OCI-LY7 (cell line): Measurements from ENCODE around the gene COL11A2. TPM values are rescaled to one million over a fixed set of nuclear protein-coding genes. Genes with fewer than 3 reads are reported as not detected.
A peak's percentile ranks its signal among the peaks of the same experiment; 100 is the strongest.

Experiments
- BruUV-seq: library from RNA; stranded (reverse); fragments of 400-500 nt; replicated peaks from 2 replicates; lab custom pipeline; 2021; lab: Mats Ljungman, UMichigan
- CTCF ChIA-PET: fragments of 300-600 bp; sonication (Branson Sonifier 250); formaldehyde crosslinking; loops from one replicate; lab custom pipeline; 2022; ENCODE audit warnings: antibody characterized with exemption; ENCODE audit not compliant: unreplicated experiment; lab: Charles Lee
- POLR2A ChIA-PET: fragments of 300-600 bp; sonication (Branson Sonifier 250); formaldehyde crosslinking; loops from one replicate; lab custom pipeline; 2022; ENCODE audit warnings: antibody characterized with exemption; lab: Charles Lee
- DNase-seq: peaks from one replicate; pipeline ENCODE4 v3.0.0-alpha.2; 2015; ENCODE audit warnings: low spot score
- H2AFZ ChIP-seq: fragments of 200-600 bp; sonication (generic), shearing (Covaris generic); 2 replicates; pipeline ENCODE4 v1.6.1; 2014; ENCODE audit warnings: mild to moderate bottlenecking, antibody characterized with exemption, low read length, moderate library complexity
- H3K27ac ChIP-seq: fragments of 200-600 bp; sonication (generic); 2 replicates; pipeline ENCODE4 v1.5.1; 2014; ENCODE audit warnings: mixed run types, low read depth, mild to moderate bottlenecking, moderate library complexity, low read length, inconsistent platforms; ENCODE audit not compliant: poor library complexity, severe bottlenecking
- H3K36me3 ChIP-seq: fragments of 200-600 bp; sonication (generic); 2 replicates; pipeline ENCODE4 v1.6.1; 2014; ENCODE audit warnings: mild to moderate bottlenecking, antibody characterized with exemption, low read length, moderate library complexity, mixed read lengths; ENCODE audit not compliant: insufficient read depth
- H3K4me1 ChIP-seq: fragments of 200-600 bp; sonication (generic); 2 replicates; pipeline ENCODE4 v1.5.1; 2014; ENCODE audit warnings: mild to moderate bottlenecking, low read length; ENCODE audit not compliant: insufficient read depth, poor library complexity, severe bottlenecking
- H3K4me2 ChIP-seq: fragments of 200-600 bp; sonication (generic); 2 replicates; pipeline ENCODE4 v1.6.1; 2014; ENCODE audit warnings: mild to moderate bottlenecking, low read length
- H3K4me3 ChIP-seq: fragments of 200-600 bp; sonication (generic); 2 replicates; pipeline ENCODE4 v1.5.1; 2014; ENCODE audit warnings: mild to moderate bottlenecking, low read depth, low read length; ENCODE audit not compliant: poor library complexity, severe bottlenecking
- H3K79me2 ChIP-seq: fragments of 200-600 bp; sonication (generic); 2 replicates; pipeline ENCODE4 v1.6.1; 2016; ENCODE audit warnings: low read depth, mild to moderate bottlenecking, low read length, moderate library complexity, mixed read lengths; ENCODE audit not compliant: insufficient read depth
- H3K9me2 ChIP-seq: fragments of 200-600 bp; sonication (generic); 2 replicates; pipeline ENCODE4 v1.6.1; 2016; ENCODE audit warnings: mild to moderate bottlenecking, low read length, mixed read lengths; ENCODE audit not compliant: insufficient read depth
- H3K9me3 ChIP-seq: fragments of 200-600 bp; sonication (generic); 2 replicates; pipeline ENCODE4 v1.6.1; 2014; ENCODE audit warnings: mild to moderate bottlenecking, mixed run types, low read length, mixed read lengths
- H4K20me1 ChIP-seq: fragments of 200-600 bp; sonication (generic); 2 replicates; pipeline ENCODE4 v1.6.1; 2014; ENCODE audit warnings: mild to moderate bottlenecking, antibody characterized with exemption, low read length, moderate library complexity, mixed read lengths; ENCODE audit not compliant: insufficient read depth
- EZH2phosphoT487 ChIP-seq: fragments of 200-600 bp; sonication (generic); IDR thresholded peaks from 2 replicates; pipeline ENCODE4 v1.6.1; 2018; ENCODE audit warnings: low read depth, borderline replicate concordance, mild to moderate bottlenecking, mixed run types, antibody characterized with exemption, low read length, moderate library complexity, mixed read lengths
- intact Hi-C: fragments of 100-400 bp; cut with micrococcal nuclease; formaldehyde crosslinking; loops from one replicate; pipeline ENCODE4 v1.10.0; 2022; ENCODE audit not compliant: unreplicated experiment
- total RNA-seq, 2 experiments: library from RNA; depleted of rRNA in 1 of 2; stranded (reverse); fragments of >200 nt in 1 of 2; shearing (Covaris generic) in 1 of 2; gene quantifications; 2 replicates each; pipeline ENCODE4 v1.2.3, GENCODE V29; 2014 to 2022
- TF ChIP-seq, protein P1 (sequence below): fragments of 200-600 bp; sonication (generic); conservative IDR thresholded peaks from 2 replicates; pipeline ENCODE4 v1.5.1; 2014; ENCODE audit warnings: mild to moderate bottlenecking, antibody characterized with exemption, low read length, moderate library complexity, mixed read lengths

COL11A2 gene
- total RNA-seq, 2 experiments from 2014 or later: 4.5 to 5.2 TPM

- peak overlapping the region; percentile 96 for H3K4me3 ChIP-seq
- no peak overlapping the region for H2AFZ ChIP-seq
- CTCF ChIA-PET: interaction anchor here (0.6 kb wide), 1 partner anchor 9 kb away, joined by 4 read pairs; no protein-coding TSS in a partner anchor
- no peaks in the 10 kb centered on the region for H3K9me2 ChIP-seq
- POLR2A ChIA-PET: interaction anchor here (0.7 to 1.1 kb wide), 2 partner anchors 10 to 126 kb away, joined by 4 to 5 read pairs; partner anchors contain the start of gene HLA-DPA1
- H4K20me1 ChIP-seq: no peaks in the 10 kb centered on the region; the same call in 1 of the 2 replicates
- H3K4me1 ChIP-seq: peaks cover 44% of the 10 kb centered on the region
- DNase-seq: no peak
- intact Hi-C loops: no loop called here
- peak overlapping the region; percentile 77 for H3K27ac ChIP-seq
- H3K79me2 ChIP-seq: peaks cover 28% of the 10 kb centered on the region; the same call in 1 of the 2 replicates
- BruUV-seq: no TSS peak
- H3K9me3 ChIP-seq: no peaks in the 10 kb centered on the region
- H3K4me2 ChIP-seq: peak overlapping the region; percentile 100
- TF ChIP-seq, protein P1, sequence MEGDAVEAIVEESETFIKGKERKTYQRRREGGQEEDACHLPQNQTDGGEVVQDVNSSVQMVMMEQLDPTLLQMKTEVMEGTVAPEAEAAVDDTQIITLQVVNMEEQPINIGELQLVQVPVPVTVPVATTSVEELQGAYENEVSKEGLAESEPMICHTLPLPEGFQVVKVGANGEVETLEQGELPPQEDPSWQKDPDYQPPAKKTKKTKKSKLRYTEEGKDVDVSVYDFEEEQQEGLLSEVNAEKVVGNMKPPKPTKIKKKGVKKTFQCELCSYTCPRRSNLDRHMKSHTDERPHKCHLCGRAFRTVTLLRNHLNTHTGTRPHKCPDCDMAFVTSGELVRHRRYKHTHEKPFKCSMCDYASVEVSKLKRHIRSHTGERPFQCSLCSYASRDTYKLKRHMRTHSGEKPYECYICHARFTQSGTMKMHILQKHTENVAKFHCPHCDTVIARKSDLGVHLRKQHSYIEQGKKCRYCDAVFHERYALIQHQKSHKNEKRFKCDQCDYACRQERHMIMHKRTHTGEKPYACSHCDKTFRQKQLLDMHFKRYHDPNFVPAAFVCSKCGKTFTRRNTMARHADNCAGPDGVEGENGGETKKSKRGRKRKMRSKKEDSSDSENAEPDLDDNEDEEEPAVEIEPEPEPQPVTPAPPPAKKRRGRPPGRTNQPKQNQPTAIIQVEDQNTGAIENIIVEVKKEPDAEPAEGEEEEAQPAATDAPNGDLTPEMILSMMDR: no peak
- TF ChIP-seq EZH2phosphoT487: no peak
- H3K36me3 ChIP-seq: peaks cover 64% of the 10 kb centered on the region
Observed at GRCh38 chr6:33198853-33199436, 6.7 kb upstream of the COL11A2 start.

GRCh38 chr6:33198159-33198852, 6.0 kb upstream of the COL11A2 start:
- DNase-seq: no peak
- intact Hi-C loops: no loop called here
- Histone ChIP-seq H3K27ac (no peak overlapping the region), H3K4me1 (peaks cover 38% of the 10 kb centered on the region), H3K4me3 (no peak overlapping the region), H3K4me2 (peak overlapping the region; percentile 100), H3K9me2 (no peaks in the 10 kb centered on the region), H4K20me1 (no peaks in the 10 kb centered on the region; the same call in 1 of the 2 replicates), H2AFZ (no peak overlapping the region), H3K79me2 (peaks cover 28% of the 10 kb centered on the region; the same call in 1 of the 2 replicates), H3K9me3 (no peaks in the 10 kb centered on the region), H3K36me3 (peaks cover 64% of the 10 kb centered on the region)
- ChIA-PET POLR2A (interaction anchor here (0.6 to 1.1 kb wide), 3 partner anchors 9 to 125 kb away, joined by 3 to 5 read pairs (median 4); partner anchors contain the start of gene HLA-DPA1), CTCF (interaction anchor here (0.8 kb wide), 1 partner anchor 10 kb away, joined by 3 read pairs; the partner anchor contains the start of gene RING1)
- no peak for TF ChIP-seq EZH2phosphoT487
- TF ChIP-seq, protein P1: no peak
- TSS peak; percentile 41 for BruUV-seq
